Measurements from ENCODE around the gene CLDN19.

CLDN19 gene

GRCh38 chr1:42739753-42740700 lies at the start of gene CLDN19:
CLDN19 (minus strand) TSS chr1:42740236; CDS start chr1:42740063, 173 bp downstream.
- TF ChIP-seq POLR2A (IDR thresholded peaks at IDR 0.05; ENCODE audit: low read depth, low read length): no peak
- FAIRE-seq (no peak), DNase-seq (ENCODE audit: insufficient read length, low spot score) (no peak)

- no peak for FAIRE-seq
- no peak for TF ChIP-seq POLR2A (IDR thresholded peaks at IDR 0.05; ENCODE audit: low read depth, low read length)
- DNase-seq (ENCODE audit: insufficient read length, low spot score): no peak
Observed at GRCh38 chr1:42788021-42788420, 48.0 kb upstream of the CLDN19 start.

GRCh38 chr1:42786097-42786496 lies 46.1 kb upstream of the CLDN19 start:
- no peak for DNase-seq (ENCODE audit: insufficient read length, low spot score)
- TF ChIP-seq POLR2A (IDR thresholded peaks at IDR 0.05; ENCODE audit: low read depth, low read length): no peak
- no peak for FAIRE-seq

- DNase-seq (ENCODE audit: insufficient read length, low spot score): no peak
- no peak for TF ChIP-seq POLR2A (IDR thresholded peaks at IDR 0.05; ENCODE audit: low read depth, low read length)
- FAIRE-seq: no peak
Observed at GRCh38 chr1:42784946-42785693, 45.1 kb upstream of the CLDN19 start, which contains the start of gene TMEM269. TMEM269 (plus strand) TSS chr1:42784991; CDS start chr1:42789894, 4,903 bp downstream.

- DNase-seq (ENCODE audit: insufficient read length, low spot score) (no peak), FAIRE-seq (no peak)
- TF ChIP-seq POLR2A (IDR thresholded peaks at IDR 0.05; ENCODE audit: low read depth, low read length): no peak
Observed at GRCh38 chr1:42784547-42784945, 44.5 kb upstream of the CLDN19 start.

- no peak for TF ChIP-seq POLR2A (IDR thresholded peaks at IDR 0.05; ENCODE audit: low read depth, low read length)
- DNase-seq (ENCODE audit: insufficient read length, low spot score): no peak
- no peak for FAIRE-seq
Observed at GRCh38 chr1:42783092-42783491, 43.1 kb upstream of the CLDN19 start.

- FAIRE-seq (no peak), DNase-seq (ENCODE audit: insufficient read length, low spot score) (no peak)
Observed at GRCh38 chr1:42780176-42780575, 40.1 kb upstream of the CLDN19 start.

GRCh38 chr1:42779725-42780124 lies 39.7 kb upstream of the CLDN19 start:
- no peak for TF ChIP-seq POLR2A (IDR thresholded peaks at IDR 0.05; ENCODE audit: low read depth, low read length)
- FAIRE-seq: no peak
- no peak for DNase-seq (ENCODE audit: insufficient read length, low spot score)

More at GRCh38 chr1:42780176-42780575, 40.1 kb upstream of the CLDN19 start:
- no peak for TF ChIP-seq POLR2A (IDR thresholded peaks at IDR 0.05; ENCODE audit: low read depth, low read length)

GRCh38 chr1:42777852-42778251 lies 37.8 kb upstream of the CLDN19 start:
- DNase-seq (ENCODE audit: insufficient read length, low spot score): peak; percentile 38
- TF ChIP-seq POLR2A (IDR thresholded peaks at IDR 0.05; ENCODE audit: low read depth, low read length): no peak
- no peak for FAIRE-seq

- DNase-seq (ENCODE audit: insufficient read length, low spot score) (no peak), FAIRE-seq (no peak)
- no peak for TF ChIP-seq POLR2A (IDR thresholded peaks at IDR 0.05; ENCODE audit: low read depth, low read length)
Observed at GRCh38 chr1:42776502-42776901, 36.5 kb upstream of the CLDN19 start.

GRCh38 chr1:42774928-42775526 lies 35.0 kb upstream of the CLDN19 start:
- no peak for TF ChIP-seq POLR2A (IDR thresholded peaks at IDR 0.05; ENCODE audit: low read depth, low read length)
- no peak for FAIRE-seq

GRCh38 chr1:42773420-42773819 lies 33.4 kb upstream of the CLDN19 start:
- DNase-seq (ENCODE audit: insufficient read length, low spot score) (no peak), FAIRE-seq (no peak)
- no peak for TF ChIP-seq POLR2A (IDR thresholded peaks at IDR 0.05; ENCODE audit: low read depth, low read length)

More at GRCh38 chr1:42774928-42775526, 35.0 kb upstream of the CLDN19 start:
- no peak for DNase-seq (ENCODE audit: insufficient read length, low spot score)

GRCh38 chr1:42769811-42770210 lies 29.8 kb upstream of the CLDN19 start:
- DNase-seq (ENCODE audit: insufficient read length, low spot score) (no peak), FAIRE-seq (no peak)
- no peak for TF ChIP-seq POLR2A (IDR thresholded peaks at IDR 0.05; ENCODE audit: low read depth, low read length)

GRCh38 chr1:42768172-42768571 lies 28.1 kb upstream of the CLDN19 start:
- DNase-seq (ENCODE audit: insufficient read length, low spot score): no peak
- no peak for FAIRE-seq

More at GRCh38 chr1:42768172-42768571, 28.1 kb upstream of the CLDN19 start:
- TF ChIP-seq POLR2A (IDR thresholded peaks at IDR 0.05; ENCODE audit: low read depth, low read length): no peak

Data from H54 (cell line).